Bone marrow (tissue), 2 donors: ENCODE measurements around the gene NRBF2.
A peak's percentile ranks its signal among the peaks of the same experiment; 100 is the strongest.

Experiments
- DNase-seq, 2 donors: peaks; one replicate each; lab custom pipeline; 2025; lab: John Stamatoyannopoulos, UW

Gene NRBF2

GRCh38 chr10:63161592-63161991 lies 28.5 kb downstream of the NRBF2 start:
- no peak for DNase-seq

GRCh38 chr10:63164166-63164623 lies 31.1 kb downstream of the NRBF2 start:
- no peak for DNase-seq

DNA sequence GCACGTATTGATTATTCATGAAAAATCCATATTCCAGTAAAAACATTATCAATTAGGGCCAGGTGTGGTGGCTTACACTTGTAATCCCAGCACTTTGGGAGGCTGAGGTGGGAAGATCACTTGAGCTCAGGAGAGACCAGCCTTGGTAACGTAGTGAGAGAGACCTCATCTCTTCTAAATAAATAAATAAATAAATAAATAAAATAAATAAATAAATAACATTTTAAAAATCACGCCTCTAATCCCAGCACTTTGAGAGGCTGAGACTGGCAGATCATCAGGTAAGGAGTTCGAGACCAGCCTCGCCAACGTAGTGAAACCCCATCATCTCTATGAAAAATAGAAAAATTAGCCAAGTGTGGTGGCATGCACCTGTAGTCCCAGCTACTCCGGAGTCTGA lies 32.1 kb downstream of the NRBF2 start:
- DNase-seq, result no peak

DNA sequence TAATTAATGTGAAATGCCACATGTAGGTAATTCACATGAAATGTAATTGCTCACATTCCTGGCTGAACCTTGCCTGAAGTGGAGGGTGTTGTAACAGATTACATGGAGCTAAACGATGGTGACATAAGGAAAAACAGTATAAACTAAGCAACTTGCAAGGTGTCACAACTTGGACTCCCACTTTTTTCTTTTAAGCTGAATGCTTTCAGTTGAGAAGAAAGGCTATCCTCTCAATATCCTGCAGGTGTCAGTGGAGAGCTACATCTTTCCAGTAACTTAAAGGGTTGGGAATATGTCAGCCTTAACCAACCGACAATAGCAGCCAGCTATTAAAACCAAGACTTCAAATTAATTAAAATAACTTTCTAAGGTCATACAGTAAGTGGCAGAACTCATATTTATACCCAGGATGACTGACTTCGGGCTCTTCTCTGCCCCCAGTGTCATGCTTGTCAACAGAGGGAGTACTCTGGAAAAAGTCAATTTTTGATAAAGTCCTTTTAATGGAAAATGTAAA lies 33.7 kb downstream of the NRBF2 start:
- peak in 1 of 2 donors; percentile 46 for DNase-seq

GRCh38 chr10:63168821-63169462 lies 35.8 kb downstream of the NRBF2 start:
- no peak for DNase-seq

- no peak for DNase-seq
Measured at GRCh38 chr10:63169624-63170023, 36.5 kb downstream of the NRBF2 start.

DNA sequence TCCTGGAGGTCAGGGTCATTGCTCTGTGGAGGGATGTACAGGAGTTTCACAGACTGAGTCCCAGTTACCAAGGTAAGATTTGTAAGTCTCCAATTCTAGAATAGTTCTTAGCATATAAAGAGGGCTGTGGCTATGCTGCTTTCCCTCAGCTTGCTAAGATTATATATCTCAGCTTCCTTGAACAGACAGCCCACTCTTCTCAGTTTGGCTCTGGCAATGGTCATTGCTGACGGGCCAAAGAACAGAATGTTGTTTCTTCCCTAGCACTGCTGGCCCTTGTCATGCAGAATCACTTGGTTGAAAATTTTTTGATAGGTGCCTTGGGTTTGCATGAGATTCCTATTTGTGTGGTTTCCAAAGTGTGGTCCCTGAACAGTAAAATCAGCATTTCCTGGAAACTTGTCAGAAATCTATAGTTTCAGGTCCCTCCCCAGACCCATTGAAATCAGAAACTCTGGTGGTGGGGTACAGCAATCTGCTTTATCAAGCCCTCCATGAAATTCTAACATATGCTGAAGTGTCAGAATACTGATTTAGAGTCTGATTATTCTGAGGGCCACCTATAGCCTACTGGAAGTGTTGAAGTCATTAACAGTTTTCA lies 38.2 kb downstream of the NRBF2 start:
- no peak for DNase-seq

GRCh38 chr10:63171926-63172325 lies 38.8 kb downstream of the NRBF2 start:
- DNase-seq, result no peak

GRCh38 chr10:63173468-63174232 lies 40.5 kb downstream of the NRBF2 start:
- DNase-seq, result peak in 1 of 2 donors; percentile 73

DNA sequence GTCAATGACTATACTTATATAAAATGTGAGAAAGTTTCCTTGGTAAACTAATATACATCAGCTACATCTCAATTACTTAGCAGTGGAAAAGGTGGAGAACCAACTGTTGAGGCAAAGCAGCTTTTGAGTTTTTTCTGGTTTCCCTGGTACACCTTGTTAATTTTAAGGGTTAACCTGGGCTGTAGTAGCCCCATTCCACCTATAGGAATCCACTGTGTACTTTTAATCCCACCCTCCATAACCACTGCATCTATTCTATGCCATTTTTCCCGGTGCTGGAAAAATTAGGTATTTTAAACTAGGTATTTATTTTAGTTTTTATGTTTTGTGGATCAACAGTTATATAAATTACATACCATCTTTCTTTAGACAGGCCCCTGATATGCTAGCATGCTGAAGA lies 42.4 kb downstream of the NRBF2 start:
- DNase-seq, result no peak

DNA sequence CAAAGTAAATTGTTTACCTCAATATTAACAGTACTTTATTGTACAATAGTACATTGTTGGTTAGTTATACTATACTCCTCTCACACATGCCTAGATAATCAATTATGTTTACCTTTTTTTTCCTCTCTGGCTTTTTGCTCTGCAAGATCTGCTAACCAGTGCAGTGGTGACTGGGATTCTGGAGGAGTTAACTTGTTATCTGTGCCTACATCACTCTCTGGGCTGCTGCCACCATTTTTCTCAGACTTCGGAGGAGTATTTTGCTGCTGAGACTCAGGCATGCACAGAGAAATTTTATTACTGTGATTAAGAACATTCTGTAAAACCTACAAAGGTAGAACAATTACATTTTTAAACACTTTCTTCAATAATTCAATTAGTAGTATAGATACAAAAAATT lies 59.7 kb downstream of the NRBF2 start:
- DNase-seq, result no peak

GRCh38 chr10:63197344-63198092 lies 64.4 kb downstream of the NRBF2 start:
- DNase-seq, result no peak

DNA sequence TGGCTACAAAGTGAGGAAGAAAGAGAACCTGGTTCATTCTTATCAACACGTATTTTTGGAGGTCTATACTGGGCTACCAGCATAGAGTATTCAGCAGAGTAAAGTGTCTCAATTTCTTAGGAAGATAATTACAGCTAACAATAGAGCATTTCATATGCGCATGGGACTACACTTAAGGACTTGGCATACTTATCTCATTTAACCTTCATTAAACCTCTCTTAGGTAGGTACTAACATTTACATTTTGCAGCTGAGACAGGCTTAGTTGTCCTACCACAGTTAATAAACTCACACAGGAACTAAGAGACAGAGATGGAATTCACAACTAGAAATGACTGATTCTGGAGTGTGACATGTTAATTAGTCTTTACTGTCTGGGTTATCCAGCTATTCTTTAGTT lies 66.6 kb downstream of the NRBF2 start:
- no peak for DNase-seq

DNA sequence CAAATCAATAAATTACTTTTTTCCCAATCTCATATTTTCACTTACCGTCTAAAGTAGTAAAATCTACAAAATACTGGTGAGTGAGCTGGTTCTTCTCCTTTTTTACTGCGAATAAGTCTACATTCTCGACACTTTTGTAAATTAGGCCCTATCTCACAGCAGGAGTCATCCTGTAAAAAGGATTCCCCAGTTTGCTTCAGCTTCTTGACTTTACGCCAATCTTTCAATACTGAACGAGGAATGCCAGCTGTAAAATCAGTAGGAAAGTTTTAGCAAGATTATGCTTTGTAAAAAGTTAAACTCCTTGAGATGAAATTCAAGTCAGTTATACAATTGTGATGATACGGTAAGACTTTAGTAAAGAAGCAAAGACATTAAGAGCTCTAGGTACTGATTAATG lies 67.3 kb downstream of the NRBF2 start:
- no peak for DNase-seq

DNA sequence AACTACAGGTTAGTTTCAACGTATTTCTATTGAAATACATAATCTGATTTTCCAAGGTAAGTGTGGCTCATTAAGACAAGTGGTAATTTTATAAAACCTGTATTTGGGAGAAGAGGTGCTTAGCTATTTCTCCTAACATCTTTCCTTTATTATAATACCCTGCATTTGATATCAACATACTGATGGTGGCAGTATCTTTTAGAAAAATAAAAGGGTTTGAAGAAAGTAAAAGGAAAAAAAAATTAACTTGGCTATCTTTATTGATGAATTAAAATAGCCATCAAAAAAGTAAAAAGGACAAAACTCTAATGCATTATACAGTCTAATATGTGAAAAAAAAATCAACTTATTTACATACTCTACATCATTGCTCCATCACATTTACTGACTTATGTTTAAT lies 68.0 kb downstream of the NRBF2 start:
- DNase-seq, result no peak
